DND-41 (cell line): Measurements from ENCODE around the gene WDFY4.

ENCODE experiments used
- ATAC-seq: fragments of 200-7000 bp; cut with Tn5 transposase; 3 replicates; pipeline ENCODE4 v1.9.1; 2021; ENCODE audit warnings: low read depth; ENCODE audit not compliant: insufficient read depth
- DNase-seq: peaks from one replicate; pipeline ENCODE4 v3.0.0-alpha.2; 2020
- H2AFZ ChIP-seq: 2 replicates; pipeline ENCODE4 v1.6.0; 2012; ENCODE audit warnings: low read depth, low read length
- H3K27ac ChIP-seq: 2 replicates; pipeline ENCODE4 v1.5.1; 2012; ENCODE audit warnings: low read length, inconsistent platforms
- H3K27me3 ChIP-seq: fragments of 200-600 bp; sonication (generic); 2 replicates; pipeline ENCODE4 v1.6.0; 2012; ENCODE audit warnings: low read length, mild to moderate bottlenecking, inconsistent platforms; ENCODE audit not compliant: insufficient read depth, poor library complexity
- H3K36me3 ChIP-seq: 2 replicates; pipeline ENCODE4 v1.5.1; 2012; ENCODE audit warnings: low read length, inconsistent platforms; ENCODE audit not compliant: insufficient read depth
- H3K4me1 ChIP-seq: 2 replicates; pipeline ENCODE4 v1.5.1; 2012; ENCODE audit warnings: mild to moderate bottlenecking, low read length; ENCODE audit not compliant: insufficient read depth
- H3K4me2 ChIP-seq: 2 replicates; pipeline ENCODE4 v1.6.0; 2012; ENCODE audit warnings: mild to moderate bottlenecking, moderate library complexity, low read length, inconsistent platforms; ENCODE audit not compliant: insufficient read depth
- H3K4me3 ChIP-seq, 2 experiments: fragments of 200-600 bp in 1 of 2; shearing (Covaris generic) in 1 of 2; 2 replicates each; pipeline ENCODE4 v1.5.1; 2012 to 2016; ENCODE audit warnings: inconsistent platforms in 2 of 2, low read length in 2 of 2, mild to moderate bottlenecking in 2 of 2, low read depth in 1 of 2, moderate library complexity in 1 of 2
- H3K79me2 ChIP-seq: 2 replicates; pipeline ENCODE4 v1.6.0; 2012; ENCODE audit warnings: low read length, inconsistent platforms; ENCODE audit not compliant: insufficient read depth
- H3K9ac ChIP-seq: 2 replicates; pipeline ENCODE4 v1.6.0; 2012; ENCODE audit warnings: low read depth, mild to moderate bottlenecking, inconsistent platforms, low read length, moderate library complexity
- H3K9me3 ChIP-seq: 2 replicates; pipeline ENCODE4 v1.5.1; 2012; ENCODE audit warnings: low read length, moderate library complexity, mild to moderate bottlenecking, inconsistent platforms; ENCODE audit not compliant: insufficient read depth, severe bottlenecking
- H4K20me1 ChIP-seq: 2 replicates; pipeline ENCODE4 v1.6.0; 2012; ENCODE audit warnings: low read length; ENCODE audit not compliant: insufficient read depth
- CTCF ChIP-seq: IDR thresholded peaks from 2 replicates; pipeline ENCODE4 v1.5.1; 2012; ENCODE audit warnings: borderline replicate concordance, low read length, moderate library complexity, mild to moderate bottlenecking; ENCODE audit not compliant: poor library complexity, severe bottlenecking; ENCODE audit errors: extremely low read depth
- EZH2 ChIP-seq: IDR thresholded peaks from 3 replicates; pipeline ENCODE4 v1.6.1; 2012; ENCODE audit warnings: borderline replicate concordance, low read depth, mild to moderate bottlenecking, moderate library complexity, low read length, inconsistent platforms; ENCODE audit not compliant: severe bottlenecking

WDFY4 gene

GRCh38 chr10:48711830-48712229, 27.2 kb downstream of the WDFY4 start:
- Histone ChIP-seq H3K9ac (no peak overlapping the region), H3K4me1 (no peaks in the 10 kb centered on the region), H3K9me3 (no peaks in the 10 kb centered on the region), H3K27me3 (peaks cover 14% of the 10 kb centered on the region), H3K79me2 (no peaks in the 10 kb centered on the region), H3K27ac (no peak overlapping the region), H4K20me1 (no peaks in the 10 kb centered on the region), H3K4me3 (no peak overlapping the region), H2AFZ (no peak overlapping the region), H3K36me3 (no peaks in the 10 kb centered on the region), H3K4me2 (no peak overlapping the region)
- no peak for ATAC-seq
- TF ChIP-seq EZH2 (no peak), CTCF (no peak)
- DNase-seq, result no peak

GRCh38 chr10:48714088-48714487, 29.4 kb downstream of the WDFY4 start:
- ATAC-seq, result no peak
- Histone ChIP-seq H3K4me1 (no peaks in the 10 kb centered on the region), H3K27ac (no peak overlapping the region), H3K36me3 (no peaks in the 10 kb centered on the region), H4K20me1 (no peaks in the 10 kb centered on the region), H3K9me3 (no peaks in the 10 kb centered on the region), H3K9ac (no peak overlapping the region), H3K4me3 (no peak overlapping the region), H2AFZ (no peak overlapping the region), H3K79me2 (no peaks in the 10 kb centered on the region), H3K27me3 (peaks cover 14% of the 10 kb centered on the region), H3K4me2 (no peak overlapping the region)
- no peak for DNase-seq
- no peak for TF ChIP-seq EZH2
- TF ChIP-seq CTCF, result no peak

- no peak for ATAC-seq
- Histone ChIP-seq H3K4me2 (no peak overlapping the region), H3K27ac (no peak overlapping the region), H3K4me3 (no peak overlapping the region), H2AFZ (no peak overlapping the region), H3K9me3 (no peaks in the 10 kb centered on the region), H3K36me3 (no peaks in the 10 kb centered on the region), H3K9ac (no peak overlapping the region), H3K79me2 (no peaks in the 10 kb centered on the region), H4K20me1 (peaks cover 4% of the 10 kb centered on the region; the same call in 1 of the 2 replicates), H3K27me3 (peaks cover 10% of the 10 kb centered on the region), H3K4me1 (no peaks in the 10 kb centered on the region)
- DNase-seq, result no peak
- TF ChIP-seq CTCF (no peak), EZH2 (no peak)
Measured at GRCh38 chr10:48716416-48716815, 31.7 kb downstream of the WDFY4 start.

GRCh38 chr10:48720611-48721010, 35.9 kb downstream of the WDFY4 start:
- H3K9me3 ChIP-seq, result no peaks in the 10 kb centered on the region
- no peak overlapping the region for H2AFZ ChIP-seq
- no peaks in the 10 kb centered on the region for H3K79me2 ChIP-seq
- no peak overlapping the region for H3K9ac ChIP-seq
- no peaks in the 10 kb centered on the region for H3K4me1 ChIP-seq
- no peak for ATAC-seq
- TF ChIP-seq EZH2 (no peak), CTCF (no peak)
- DNase-seq, result no peak
- H3K27ac ChIP-seq, result no peak overlapping the region
- no peaks in the 10 kb centered on the region for H3K36me3 ChIP-seq
- H3K4me3 ChIP-seq, result no peak overlapping the region
- peaks cover 4% of the 10 kb centered on the region for H4K20me1 ChIP-seq
- H3K27me3 ChIP-seq, result peaks cover 6% of the 10 kb centered on the region
- H3K4me2 ChIP-seq, result no peak overlapping the region
